NT2/D1 (cell line): ENCODE data around the gene HOXA9.

Source experiments
- DNase-seq: peaks from one replicate; pipeline ENCODE4 v3.0.0-alpha.2; 2011; ENCODE audit warnings: low read depth, low spot score
- H3K27me3 ChIP-seq: 2 replicates; pipeline ENCODE4 v1.6.0; 2011; ENCODE audit warnings: mild to moderate bottlenecking; ENCODE audit not compliant: insufficient read length, insufficient read depth
- H3K36me3 ChIP-seq: 2 replicates; pipeline ENCODE4 v1.6.1; 2011; ENCODE audit warnings: mild to moderate bottlenecking, low read length, mixed read lengths; ENCODE audit not compliant: insufficient read depth, insufficient read length
- H3K4me1 ChIP-seq: 2 replicates; pipeline ENCODE4 v1.5.1; 2011; ENCODE audit not compliant: insufficient read depth, insufficient read length
- H3K4me3 ChIP-seq: 2 replicates; pipeline ENCODE4 v1.5.1; 2011; ENCODE audit warnings: low read depth; ENCODE audit not compliant: insufficient read length
- H3K9ac ChIP-seq: 2 replicates; pipeline ENCODE4 v1.6.0; 2011; ENCODE audit warnings: low read depth; ENCODE audit not compliant: insufficient read length
- H3K9me3 ChIP-seq: 2 replicates; pipeline ENCODE4 v1.5.1; 2011; ENCODE audit warnings: mild to moderate bottlenecking, low read length; ENCODE audit not compliant: insufficient read depth
- SUZ12 ChIP-seq: IDR thresholded peaks from 2 replicates; pipeline ENCODE4 v1.6.1; 2011; ENCODE audit not compliant: insufficient read length, insufficient read depth; ENCODE audit errors: extremely low read depth
- YY1 ChIP-seq: IDR thresholded peaks from 2 replicates; pipeline ENCODE4 v1.6.1; 2011; ENCODE audit not compliant: insufficient read length, insufficient read depth
- ZNF274 ChIP-seq: IDR thresholded peaks from 2 replicates; pipeline ENCODE4 v1.6.1; 2011; ENCODE audit warnings: mild to moderate bottlenecking, low read depth, low read length

Gene HOXA9

DNA sequence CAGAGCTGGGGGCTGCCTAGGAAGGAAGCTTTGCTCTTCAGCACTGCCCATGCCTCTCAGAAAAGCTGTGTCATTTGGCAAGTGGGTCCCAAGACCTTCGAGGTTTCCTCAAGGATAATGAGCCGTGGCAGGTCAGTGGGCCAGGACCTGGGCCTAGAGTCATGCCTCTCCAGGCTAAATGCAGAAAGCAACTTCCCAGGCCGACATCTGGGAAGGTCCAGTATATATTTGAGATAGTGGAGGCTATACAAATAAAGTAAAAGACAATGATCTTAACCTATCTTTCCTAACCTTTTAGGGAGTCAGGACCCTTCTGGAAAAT lies 11.1 kb upstream of the HOXA9 start:
- Histone ChIP-seq H3K9me3 (no peaks in the 10 kb centered on the region), H3K36me3 (no peaks in the 10 kb centered on the region), H3K4me1 (peaks cover 12% of the 10 kb centered on the region), H3K4me3 (no peak overlapping the region), H3K9ac (no peak overlapping the region), H3K27me3 (peaks cover 100% of the 10 kb centered on the region)
- DNase-seq = no peak
- TF ChIP-seq ZNF274 (no peak), SUZ12 (no peak), YY1 (no peak)

- H3K36me3 ChIP-seq = no peaks in the 10 kb centered on the region
- H3K9me3 ChIP-seq = no peaks in the 10 kb centered on the region
- H3K4me1 ChIP-seq = peaks cover 15% of the 10 kb centered on the region
- no peak for DNase-seq
- TF ChIP-seq SUZ12 (peak; percentile 39), ZNF274 (no peak)
- no peak overlapping the region for H3K4me3 ChIP-seq
- H3K27me3 ChIP-seq = peaks cover 100% of the 10 kb centered on the region
- H3K9ac ChIP-seq = no peak overlapping the region
Measured at GRCh38 chr7:27175626-27176523, 10.5 kb upstream of the HOXA9 start.

DNA sequence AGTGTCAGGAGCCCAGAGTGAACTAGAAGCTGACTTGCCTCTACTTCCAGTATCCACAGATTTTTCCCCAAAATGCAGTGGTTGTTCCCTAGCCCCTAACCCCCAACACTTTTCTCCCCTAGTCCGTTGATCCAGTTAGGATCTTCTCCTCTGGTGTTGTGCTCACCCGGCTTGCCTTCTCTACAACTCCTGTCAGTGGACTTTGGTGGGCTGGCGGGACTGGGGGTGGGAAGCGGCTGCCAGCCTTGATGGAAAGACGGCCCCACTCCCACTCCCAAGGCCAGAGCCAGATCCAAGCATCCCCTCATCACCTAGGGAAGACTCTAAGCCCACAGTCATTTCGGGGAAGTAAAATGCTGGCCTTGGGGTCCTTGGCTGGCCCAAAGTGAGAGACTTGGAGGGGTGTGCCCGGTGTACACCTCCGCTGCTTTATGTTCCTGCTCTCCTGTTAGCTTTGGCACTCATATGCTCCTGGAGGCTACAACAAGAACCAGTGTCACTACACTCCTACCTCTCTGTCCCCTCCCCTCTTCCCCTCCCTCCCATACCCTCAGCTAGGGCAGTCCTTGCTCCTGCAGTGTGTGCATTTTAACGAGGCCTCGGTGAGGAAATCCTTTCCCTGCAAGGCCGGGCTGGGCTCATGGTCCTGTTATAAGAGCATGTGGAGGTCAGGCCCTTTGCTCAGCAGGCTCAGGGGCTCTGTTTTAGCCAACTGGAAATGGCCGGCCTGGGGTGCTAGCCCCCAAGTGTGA lies 9.7 kb upstream of the HOXA9 start:
- H3K4me1 ChIP-seq = peaks cover 15% of the 10 kb centered on the region
- H3K9me3 ChIP-seq = no peaks in the 10 kb centered on the region
- no peak for DNase-seq
- no peak overlapping the region for H3K9ac ChIP-seq
- H3K36me3 ChIP-seq = no peaks in the 10 kb centered on the region
- no peak for TF ChIP-seq SUZ12
- TF ChIP-seq ZNF274 = no peak
- no peak for TF ChIP-seq YY1
- H3K4me3 ChIP-seq = no peak overlapping the region
- peaks cover 100% of the 10 kb centered on the region for H3K27me3 ChIP-seq

DNA sequence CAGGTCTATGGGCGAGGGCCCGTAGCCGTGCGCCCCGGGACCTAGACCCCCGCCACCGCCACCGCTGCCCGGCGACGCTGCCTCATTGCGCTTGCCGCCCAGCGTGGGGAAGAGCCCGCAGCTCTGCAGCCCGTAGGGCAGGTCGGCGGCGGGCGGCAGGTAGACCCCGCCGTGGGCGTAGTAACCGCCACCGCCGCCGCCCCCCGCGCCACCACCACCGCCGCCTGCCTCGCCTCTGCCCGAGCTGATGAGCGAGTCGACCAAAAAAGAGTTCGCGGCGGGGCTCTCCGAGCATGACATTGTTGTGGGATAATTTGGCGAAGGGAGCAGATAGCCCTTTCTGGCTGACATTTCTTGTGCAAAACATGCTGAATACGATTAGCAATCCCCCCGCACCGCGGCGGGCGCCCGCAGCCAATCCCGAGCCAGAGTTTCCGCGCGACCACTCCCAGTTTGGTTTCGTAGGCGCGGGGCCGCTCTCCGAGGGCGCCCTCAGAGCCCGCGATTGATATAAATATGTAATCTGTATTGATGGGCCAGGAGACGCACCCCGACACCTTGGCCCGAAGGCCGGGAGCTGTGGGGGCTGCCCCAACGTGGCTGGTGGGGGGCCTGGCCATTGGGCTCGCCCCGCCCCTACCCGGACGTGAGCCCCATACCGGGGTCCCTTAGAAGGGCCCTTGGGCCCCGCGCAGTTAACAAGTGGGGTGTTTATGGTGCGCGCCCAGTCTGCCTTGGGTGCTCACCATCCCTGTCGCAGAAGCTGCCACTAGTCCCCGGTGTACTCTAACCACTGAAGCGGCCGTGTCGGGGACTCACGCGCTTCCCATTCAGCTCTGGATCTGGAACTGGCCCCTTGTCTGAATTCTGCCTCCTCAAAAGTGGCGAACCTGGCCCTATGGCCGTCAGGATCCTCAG lies 8.9 kb upstream of the HOXA9 start, which contains the start of gene HOXA10:
TSS of gene HOXA10 (minus strand) at position 365 of the 918 bp plus-strand sequence. CDS start at position 351, 14 bp downstream.
- H3K4me1 ChIP-seq = peaks cover 16% of the 10 kb centered on the region
- peaks cover 100% of the 10 kb centered on the region for H3K27me3 ChIP-seq
- no peak for DNase-seq
- H3K9me3 ChIP-seq = no peaks in the 10 kb centered on the region
- no peaks in the 10 kb centered on the region for H3K36me3 ChIP-seq
- TF ChIP-seq YY1 = no peak
- TF ChIP-seq SUZ12 = no peak
- TF ChIP-seq ZNF274 = no peak
- peak within 1 kb of the TSS; percentile 18 for H3K4me3 ChIP-seq
- H3K9ac ChIP-seq = no peak within 1 kb of the TSS

DNA sequence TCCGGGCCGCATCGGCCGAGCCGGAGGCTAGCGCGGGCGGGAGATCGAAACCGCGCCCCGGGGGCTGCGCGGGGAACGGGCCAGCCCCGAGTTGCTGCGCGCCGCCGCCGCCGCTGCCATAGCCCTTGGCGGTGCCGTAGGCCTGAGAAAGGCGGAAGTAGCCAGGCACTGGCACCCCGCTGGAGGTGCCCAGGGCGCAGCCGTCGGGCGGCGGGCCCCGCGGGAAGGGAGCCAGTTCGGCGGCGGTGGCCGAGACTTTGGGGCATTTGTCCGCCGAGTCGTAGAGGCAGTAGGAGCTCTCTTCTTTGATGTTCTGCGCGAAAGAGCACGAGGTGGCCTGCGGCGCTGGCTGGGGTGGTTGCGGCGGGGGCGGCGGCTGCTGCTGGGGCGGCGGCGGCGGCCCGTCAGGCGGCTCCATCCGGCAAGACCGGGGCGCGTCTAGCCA lies 8.2 kb upstream of the HOXA9 start:
- Histone ChIP-seq H3K9me3 (no peaks in the 10 kb centered on the region), H3K4me3 (peak overlapping the region; percentile 15), H3K4me1 (peaks cover 17% of the 10 kb centered on the region), H3K36me3 (no peaks in the 10 kb centered on the region), H3K9ac (no peak overlapping the region), H3K27me3 (peaks cover 100% of the 10 kb centered on the region)
- TF ChIP-seq ZNF274 = no peak
- TF ChIP-seq SUZ12 = peak; percentile 77
- no peak for TF ChIP-seq YY1
- DNase-seq = no peak

- H3K4me1 ChIP-seq = peaks cover 17% of the 10 kb centered on the region
- H3K27me3 ChIP-seq = peaks cover 100% of the 10 kb centered on the region
- no peak overlapping the region for H3K9ac ChIP-seq
- DNase-seq = no peak
- no peak for TF ChIP-seq YY1
- TF ChIP-seq SUZ12 = peak; percentile 73
- peak overlapping the region; percentile 15 for H3K4me3 ChIP-seq
- H3K9me3 ChIP-seq = no peaks in the 10 kb centered on the region
- no peaks in the 10 kb centered on the region for H3K36me3 ChIP-seq
Measured at GRCh38 chr7:27172823-27173510, 7.6 kb upstream of the HOXA9 start.
